ENCODE measurements around the gene C20orf204.

Gene C20orf204

DNA sequence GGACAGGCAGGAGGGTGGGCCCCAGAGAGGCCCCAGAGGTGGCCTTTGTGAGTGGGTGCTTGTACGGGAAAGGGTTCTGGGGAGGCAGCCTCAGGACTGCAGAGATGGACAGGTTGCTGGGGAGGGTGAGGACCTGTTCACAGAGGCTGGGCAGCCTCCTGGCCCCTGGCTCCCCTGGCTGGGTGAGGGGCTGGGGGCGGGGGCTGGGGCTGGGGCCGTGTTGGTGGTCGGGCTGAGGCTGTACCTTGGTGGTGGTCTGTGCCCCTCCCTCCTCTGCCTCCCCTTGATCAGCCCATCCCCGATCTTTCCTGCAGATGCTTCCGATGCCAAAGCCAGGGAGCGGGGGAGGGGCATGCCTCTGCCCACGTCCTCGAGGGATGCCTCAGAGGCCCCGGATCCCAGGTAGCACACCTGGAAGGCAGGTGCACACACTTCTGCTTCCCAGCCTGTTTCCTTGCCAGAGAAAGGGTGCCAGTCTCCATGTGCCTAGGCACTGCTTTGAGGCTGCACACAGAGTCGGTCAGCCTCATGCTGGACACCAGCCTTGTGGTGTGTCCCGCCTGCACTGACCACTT lies 31.8 kb downstream of the C20orf204 start:
- H3K27ac ChIP-seq, result peak overlapping the region; percentile 83
- no peak for DNase-seq (ENCODE audit: low spot score)
- TF ChIP-seq, protein P1, sequence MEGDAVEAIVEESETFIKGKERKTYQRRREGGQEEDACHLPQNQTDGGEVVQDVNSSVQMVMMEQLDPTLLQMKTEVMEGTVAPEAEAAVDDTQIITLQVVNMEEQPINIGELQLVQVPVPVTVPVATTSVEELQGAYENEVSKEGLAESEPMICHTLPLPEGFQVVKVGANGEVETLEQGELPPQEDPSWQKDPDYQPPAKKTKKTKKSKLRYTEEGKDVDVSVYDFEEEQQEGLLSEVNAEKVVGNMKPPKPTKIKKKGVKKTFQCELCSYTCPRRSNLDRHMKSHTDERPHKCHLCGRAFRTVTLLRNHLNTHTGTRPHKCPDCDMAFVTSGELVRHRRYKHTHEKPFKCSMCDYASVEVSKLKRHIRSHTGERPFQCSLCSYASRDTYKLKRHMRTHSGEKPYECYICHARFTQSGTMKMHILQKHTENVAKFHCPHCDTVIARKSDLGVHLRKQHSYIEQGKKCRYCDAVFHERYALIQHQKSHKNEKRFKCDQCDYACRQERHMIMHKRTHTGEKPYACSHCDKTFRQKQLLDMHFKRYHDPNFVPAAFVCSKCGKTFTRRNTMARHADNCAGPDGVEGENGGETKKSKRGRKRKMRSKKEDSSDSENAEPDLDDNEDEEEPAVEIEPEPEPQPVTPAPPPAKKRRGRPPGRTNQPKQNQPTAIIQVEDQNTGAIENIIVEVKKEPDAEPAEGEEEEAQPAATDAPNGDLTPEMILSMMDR (conservative IDR thresholded peaks at IDR 0.05; ENCODE audit: low read depth), result no peak
- ChIA-PET CTCF (interaction anchor here (0.7 to 2.8 kb wide), 3 partner anchors 16 to 48 kb away, joined by 3 to 28 read pairs (median 5); partner anchors contain the start of gene LKAAEAR1), POLR2A (ENCODE audit: low non-redundant PET) (interaction anchor here (1.2 kb wide), 1 partner anchor 10 kb away, joined by 3 read pairs; no protein-coding TSS in a partner anchor)

DNA sequence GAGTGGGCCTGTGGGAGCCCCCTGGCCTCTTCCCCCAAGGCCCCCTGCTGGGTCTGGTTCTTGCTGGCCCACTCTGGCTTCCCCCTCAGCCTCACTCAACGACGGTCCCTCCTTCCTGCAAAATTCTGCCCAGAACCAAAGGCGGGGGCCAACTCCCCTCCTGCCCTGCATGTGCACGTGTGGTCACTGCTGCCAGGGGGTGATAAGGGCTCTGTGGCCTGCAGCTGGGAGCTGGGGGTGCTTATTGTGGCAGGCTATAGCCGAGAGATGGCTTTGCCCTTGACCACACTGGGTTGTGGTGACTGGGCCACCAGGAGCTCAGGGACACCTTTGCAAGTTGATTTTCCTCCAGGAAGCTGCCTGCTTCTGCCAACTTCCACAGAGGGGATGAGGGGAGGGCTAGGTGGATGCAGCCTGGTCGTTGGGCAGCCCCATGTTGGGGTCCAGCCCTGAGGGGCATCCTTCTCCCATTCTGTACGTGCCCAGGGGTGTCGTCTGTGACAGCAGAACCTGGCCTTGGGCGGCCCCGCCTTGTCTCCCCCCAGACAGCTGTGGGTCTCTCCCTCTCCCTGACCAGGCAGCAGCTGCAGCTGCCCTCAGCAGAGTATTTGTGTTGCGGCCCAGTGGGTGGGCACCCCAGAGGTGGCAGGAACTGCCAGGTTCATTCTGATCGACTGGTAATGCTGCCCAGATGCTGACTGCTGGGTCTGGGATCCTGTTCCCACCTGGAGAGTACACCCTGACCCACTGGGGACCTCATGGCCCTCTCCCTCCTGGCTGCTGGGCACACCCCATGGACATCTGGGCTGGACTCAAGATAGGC lies 32.6 kb downstream of the C20orf204 start:
- H3K27ac ChIP-seq, result 0 out of 2 replicates have a peak overlapping the region, but pooled peaks have one; percentile 0
- TF ChIP-seq, protein P1 (conservative IDR thresholded peaks at IDR 0.05; ENCODE audit: low read depth), result no peak
- POLR2A ChIA-PET (ENCODE audit: low non-redundant PET), result interaction anchor here (1.2 kb wide), 1 partner anchor 9 kb away, joined by 3 read pairs; no protein-coding TSS in a partner anchor
- CTCF ChIA-PET, result interaction anchor here (0.6 to 2.8 kb wide), 11 partner anchors 11 to 632 kb away, joined by 3 to 38 read pairs (median 5); partner anchors contain the start of genes LKAAEAR1, OPRL1 and RGS19
- DNase-seq (ENCODE audit: low spot score), result no peak

DNA sequence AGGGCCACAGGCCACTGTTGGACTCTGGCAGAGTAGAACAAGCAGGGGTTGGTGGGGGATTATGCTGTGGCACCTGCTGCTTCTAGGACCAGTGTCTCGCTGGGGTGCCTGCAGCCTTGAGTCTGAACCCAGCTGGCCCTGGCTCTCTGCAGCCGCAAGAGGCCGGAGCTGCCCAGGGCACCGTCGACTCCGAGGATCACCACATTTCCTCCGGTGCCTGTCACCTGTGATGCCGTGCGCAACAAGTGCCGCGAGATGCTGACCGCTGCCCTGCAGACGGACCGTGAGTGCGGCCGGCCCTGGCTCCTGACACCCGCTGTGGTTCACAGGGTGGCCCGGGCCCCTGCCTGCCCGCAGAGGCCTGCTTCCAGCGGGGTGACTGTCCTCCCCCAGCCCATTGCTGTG lies 33.2 kb downstream of the C20orf204 start:
- TF ChIP-seq, protein P1 (conservative IDR thresholded peaks at IDR 0.05; ENCODE audit: low read depth), result no peak
- H3K27ac ChIP-seq, result 0 out of 2 replicates have a peak overlapping the region, but pooled peaks have one; percentile 0
- ChIA-PET CTCF (interaction anchor here (0.6 to 2.8 kb wide), 11 partner anchors 11 to 159 kb away, joined by 3 to 38 read pairs (median 5); partner anchors contain the start of genes LKAAEAR1, OPRL1 and RGS19), POLR2A (ENCODE audit: low non-redundant PET) (no interaction called here)
- no peak for DNase-seq (ENCODE audit: low spot score)

DNA sequence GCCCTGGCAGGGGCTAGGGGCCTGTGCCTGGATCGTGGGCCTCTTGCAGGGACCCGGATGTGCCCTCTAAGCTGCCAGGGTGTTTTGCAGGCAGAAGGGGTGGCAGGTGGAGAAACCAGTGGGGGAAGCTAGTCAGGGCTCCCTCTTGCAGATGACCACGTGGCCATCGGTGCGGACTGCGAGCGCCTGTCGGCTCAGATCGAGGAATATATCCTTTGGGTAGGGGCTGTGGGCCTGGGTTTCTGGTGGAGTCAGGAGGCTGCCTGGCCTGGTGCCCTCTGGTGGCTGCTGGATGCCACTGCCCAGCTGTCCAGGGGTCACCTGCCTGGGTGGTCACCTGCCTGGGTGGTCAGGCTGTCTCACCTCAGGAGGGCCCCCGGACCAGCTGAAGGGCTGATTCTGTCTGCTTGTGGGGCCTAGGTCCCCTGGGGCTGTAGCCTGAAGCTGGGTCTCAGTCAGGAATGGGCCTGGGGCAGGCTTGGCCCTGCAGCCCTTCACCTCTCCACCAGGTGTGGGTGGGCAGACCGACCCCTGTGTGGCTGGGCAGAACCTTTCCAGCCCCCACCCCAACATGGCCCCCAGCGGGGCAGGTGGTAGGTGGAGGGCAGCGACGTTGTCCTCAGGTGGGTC lies 33.7 kb downstream of the C20orf204 start:
- TF ChIP-seq, protein P1 (conservative IDR thresholded peaks at IDR 0.05; ENCODE audit: low read depth), result peak; percentile 95
- ChIA-PET CTCF (interaction anchor here (0.6 to 2.8 kb wide), 14 partner anchors 10 to 159 kb away, joined by 3 to 38 read pairs (median 4); partner anchors contain the start of genes LKAAEAR1, OPRL1 and RGS19), POLR2A (ENCODE audit: low non-redundant PET) (no interaction called here)
- peak; percentile 72 for DNase-seq (ENCODE audit: low spot score)
- no peak overlapping the region for H3K27ac ChIP-seq

DNA sequence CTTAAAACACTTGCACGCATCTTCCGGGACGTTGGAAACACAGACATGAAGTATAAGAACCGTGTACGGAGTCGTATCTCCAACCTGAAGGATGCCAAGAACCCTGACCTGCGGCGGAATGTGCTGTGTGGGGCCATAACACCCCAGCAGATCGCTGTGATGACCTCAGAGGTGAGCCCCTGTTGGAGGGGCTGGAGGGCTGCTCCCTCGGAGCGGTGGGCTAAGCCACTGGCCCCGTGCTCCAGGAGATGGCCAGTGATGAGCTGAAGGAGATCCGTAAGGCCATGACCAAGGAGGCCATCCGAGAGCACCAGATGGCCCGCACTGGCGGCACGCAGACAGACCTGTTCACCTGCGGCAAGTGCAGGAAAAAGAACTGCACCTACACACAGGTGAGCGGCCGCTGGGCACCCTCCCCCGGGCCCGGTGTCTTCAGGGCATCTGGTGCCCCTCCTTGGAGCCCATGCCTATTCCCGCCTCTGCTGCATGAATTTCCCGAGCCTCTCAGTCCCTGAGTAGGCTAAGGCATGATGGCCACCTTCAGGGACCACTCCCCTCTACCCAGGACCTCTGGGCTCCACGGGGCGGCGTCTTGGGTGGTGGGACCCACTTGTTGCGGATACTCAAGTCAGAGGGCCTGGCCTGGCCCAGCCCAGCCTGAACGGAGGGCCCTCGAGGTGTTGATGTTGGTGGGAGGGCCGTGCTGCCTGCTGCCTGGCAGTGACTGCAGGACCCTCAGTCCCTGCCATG lies 34.4 kb downstream of the C20orf204 start:
- DNase-seq (ENCODE audit: low spot score), result no peak
- CTCF ChIA-PET, result interaction anchor here (0.6 to 2.8 kb wide), 12 partner anchors 10 to 51 kb away, joined by 3 to 38 read pairs (median 4); partner anchors contain the start of genes OPRL1 and RGS19
- POLR2A ChIA-PET (ENCODE audit: low non-redundant PET), result no interaction called here
- TF ChIP-seq, protein P1 (conservative IDR thresholded peaks at IDR 0.05; ENCODE audit: low read depth), result no peak
- no peak overlapping the region for H3K27ac ChIP-seq

Data from RWPE1 (cell line).